ENCODE results near the gene CXCR2. TPM values are rescaled to one million over a fixed set of nuclear protein-coding genes. Genes with fewer than 3 reads are reported as not detected.

CXCR2 gene
- total and polyA plus RNA-seq, 2 experiments from 2014 or later: 0.52 to 1.6 TPM

GRCh38 chr2:218123986-218124385 is 1.8 kb upstream of the CXCR2 start:
- Histone ChIP-seq H3F3A (replicated peaks; ENCODE audit: low read depth) (no peaks in the 10 kb centered on the region; the same call in 1 of the 2 replicates), H3K36me3 (ENCODE audit: insufficient read depth) (no peaks in the 10 kb centered on the region), H3K79me2 (replicated peaks; ENCODE audit: insufficient read depth) (no peaks in the 10 kb centered on the region), H3K4me3 (no peak overlapping the region), H3K4me2 (no peak overlapping the region), H3K4me1 (ENCODE audit: insufficient read depth) (peaks cover 15% of the 10 kb centered on the region; the same call in 1 of the 2 replicates), H2AFZ (no peak overlapping the region), H4K20me1 (replicated peaks; ENCODE audit: insufficient read depth) (no peaks in the 10 kb centered on the region), H3K27ac (ENCODE audit: low read depth) (no peak overlapping the region), H3K27me3 (ENCODE audit: insufficient read depth) (no peaks in the 10 kb centered on the region), H3K9me2 (ENCODE audit: insufficient read depth) (peaks cover 5% of the 10 kb centered on the region; the same call in 1 of the 2 replicates)
- Mint-ChIP-seq H3K27ac (no peak overlapping the region), H3K27me3 (ENCODE audit: insufficient read depth, low read depth, poor library complexity) (peaks cover 4% of the 10 kb centered on the region), H3K4me3 (no peak overlapping the region), H3K4me1 (peaks cover 22% of the 10 kb centered on the region), H3K9me3 (peaks cover 22% of the 10 kb centered on the region), H3K36me3 (ENCODE audit: low read depth) (peaks cover 4% of the 10 kb centered on the region; the same call in 2 of the 3 replicates)
- ATAC-seq (peak; percentile 27; the same call in 2 of the 3 replicates), DNase-seq (ENCODE audit: low spot score) (peak; percentile 31)
- TF ChIP-seq NANOG (IDR thresholded peaks at IDR 0.05; ENCODE audit: borderline replicate concordance): no peak
- no peak for TF ChIP-seq ETS1 (IDR thresholded peaks at IDR 0.05)
- TF ChIP-seq CTCF (conservative IDR thresholded peaks at IDR 0.05; ENCODE audit: low read depth in 2 of 2): no peak
- no peak for TF ChIP-seq ZNF462 (CRISPR knock-in tag; IDR thresholded peaks at IDR 0.05)
- TF ChIP-seq EZH2phosphoT487 (IDR thresholded peaks at IDR 0.05; ENCODE audit: unreplicated experiment): no peak
- no peak for TF ChIP-seq EZH2 (IDR thresholded peaks at IDR 0.05; ENCODE audit: low read depth, unreplicated experiment)
- no peak for TF ChIP-seq POLR2AphosphoS5 (IDR thresholded peaks at IDR 0.05; ENCODE audit: low read depth)
- no peak for TF ChIP-seq JUNB (IDR thresholded peaks at IDR 0.05; ENCODE audit: unreplicated experiment)
- TF ChIP-seq STAT1 (IDR thresholded peaks at IDR 0.05; ENCODE audit: unreplicated experiment): no peak

All from GM23338 (cell line).